Measurements from ENCODE around the gene CTNNA3. TPM values are rescaled to one million over a fixed set of nuclear protein-coding genes. Genes with fewer than 3 reads are reported as not detected.

The CTNNA3 gene
- total and polyA plus RNA-seq, 9 donors: 4.1 to 18.8 (median 6.3) TPM

- H3K4me3 ChIP-seq (ENCODE audit: low read length): no peak overlapping the region
- WGBS (ENCODE audit: insufficient coverage): no CpG with 5 or more reads among the region's 1 CpG
- DNase-seq: no peak
- no peaks in the 10 kb centered on the region for H3K27me3 ChIP-seq (ENCODE audit: control insufficient read depth, insufficient read depth, low read length)
- H3K4me1 ChIP-seq (ENCODE audit: control insufficient read depth, insufficient read depth, low read length): no peaks in the 10 kb centered on the region
- no peaks in the 10 kb centered on the region for H3K9me3 ChIP-seq (replicated peaks; ENCODE audit: control insufficient read depth, low read depth, low read length)
- H3K27ac ChIP-seq (ENCODE audit: low read length): no peak overlapping the region
- no peaks in the 10 kb centered on the region for H3K36me3 ChIP-seq (ENCODE audit: control insufficient read depth, insufficient read depth, low read length)
Observed at GRCh38 chr10:67299761-67300160, 396.2 kb downstream of the CTNNA3 start.

- Histone ChIP-seq H3K9me3 (replicated peaks; ENCODE audit: control insufficient read depth, low read depth, low read length) (no peaks in the 10 kb centered on the region), H3K4me1 (ENCODE audit: control insufficient read depth, insufficient read depth, low read length) (no peaks in the 10 kb centered on the region), H3K4me3 (ENCODE audit: low read length) (no peak overlapping the region), H3K36me3 (ENCODE audit: control insufficient read depth, insufficient read depth, low read length) (no peaks in the 10 kb centered on the region), H3K27ac (ENCODE audit: low read length) (no peak overlapping the region), H3K27me3 (ENCODE audit: control insufficient read depth, insufficient read depth, low read length) (no peaks in the 10 kb centered on the region)
- WGBS (ENCODE audit: insufficient coverage): no CpG with 5 or more reads among the region's 4 CpGs
- peak; percentile 9 for DNase-seq
Observed at GRCh38 chr10:67297637-67298181, 398.3 kb downstream of the CTNNA3 start.

GRCh38 chr10:67296926-67297325 is 399.1 kb downstream of the CTNNA3 start:
- Histone ChIP-seq H3K36me3 (ENCODE audit: control insufficient read depth, insufficient read depth, low read length) (no peaks in the 10 kb centered on the region), H3K27ac (ENCODE audit: low read length) (no peak overlapping the region), H3K9me3 (replicated peaks; ENCODE audit: control insufficient read depth, low read depth, low read length) (no peaks in the 10 kb centered on the region), H3K27me3 (ENCODE audit: control insufficient read depth, insufficient read depth, low read length) (no peaks in the 10 kb centered on the region), H3K4me1 (ENCODE audit: control insufficient read depth, insufficient read depth, low read length) (no peaks in the 10 kb centered on the region), H3K4me3 (ENCODE audit: low read length) (no peak overlapping the region)
- no peak for DNase-seq
- no CpG with 5 or more reads among the region's 2 CpGs for WGBS (ENCODE audit: insufficient coverage)

DNA sequence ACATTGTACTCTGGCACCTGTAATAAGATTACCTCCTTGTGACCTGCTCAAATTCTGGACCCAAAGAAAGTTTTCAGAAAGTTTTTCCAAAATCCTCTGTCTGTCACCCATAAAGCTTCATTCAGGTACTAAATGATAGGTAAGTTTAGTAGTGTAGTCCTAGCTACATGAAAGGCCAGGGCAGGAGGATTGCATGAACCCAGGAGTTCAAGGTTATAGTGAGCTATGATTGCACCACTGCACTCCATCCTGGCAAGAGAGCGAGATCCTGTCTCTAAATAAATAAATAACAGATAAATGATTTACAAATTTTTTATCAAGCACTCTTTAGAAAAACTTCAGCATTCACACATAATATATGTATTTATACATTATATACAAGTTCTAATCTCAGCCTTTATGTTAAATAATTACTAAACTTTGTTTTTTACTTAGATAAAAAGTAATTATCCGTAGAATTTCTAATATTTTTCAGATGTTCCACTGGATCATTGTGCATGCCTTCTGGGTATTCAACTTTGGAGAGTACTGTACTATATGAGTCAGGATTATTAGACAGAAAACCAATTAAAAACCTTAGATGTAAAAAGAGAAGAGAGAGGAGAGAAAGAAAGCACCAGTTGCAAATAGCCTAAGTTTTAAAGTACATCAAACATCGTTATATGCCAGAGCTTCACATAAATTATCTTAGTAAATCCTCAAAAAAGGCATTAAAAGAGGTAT is 407.1 kb downstream of the CTNNA3 start:
- no peak overlapping the region for H3K27ac ChIP-seq (ENCODE audit: low read length)
- no peaks in the 10 kb centered on the region for H3K4me1 ChIP-seq (ENCODE audit: control insufficient read depth, insufficient read depth, low read length)
- DNase-seq: no peak
- H3K36me3 ChIP-seq (ENCODE audit: control insufficient read depth, insufficient read depth, low read length): no peaks in the 10 kb centered on the region
- no peak overlapping the region for H3K4me3 ChIP-seq (ENCODE audit: low read length)
- no CpG with 5 or more reads among the region's 3 CpGs for WGBS (ENCODE audit: insufficient coverage)
- no peaks in the 10 kb centered on the region for H3K9me3 ChIP-seq (replicated peaks; ENCODE audit: control insufficient read depth, low read depth, low read length)
- no peaks in the 10 kb centered on the region for H3K27me3 ChIP-seq (ENCODE audit: control insufficient read depth, insufficient read depth, low read length)

DNA sequence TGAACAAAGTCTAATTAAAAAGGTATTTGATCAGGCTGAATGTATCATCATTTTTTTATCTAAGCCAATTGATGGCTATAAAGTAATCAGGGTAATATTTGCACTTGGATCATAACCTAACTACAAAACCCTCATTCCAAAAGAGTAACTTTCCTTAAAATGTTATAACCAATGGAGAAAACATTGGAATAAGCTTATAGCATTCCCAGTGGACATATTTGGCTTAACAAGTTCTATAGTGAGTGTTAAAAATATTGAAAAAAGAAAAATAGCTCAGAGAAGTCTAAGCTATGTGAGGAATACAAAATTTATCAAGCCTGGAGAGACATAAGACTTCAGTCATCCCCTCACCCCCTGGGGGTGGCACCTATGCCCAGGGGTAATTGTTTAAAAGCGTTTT is 411.4 kb downstream of the CTNNA3 start:
- Histone ChIP-seq H3K4me1 (ENCODE audit: control insufficient read depth, insufficient read depth, low read length) (no peaks in the 10 kb centered on the region), H3K36me3 (ENCODE audit: control insufficient read depth, insufficient read depth, low read length) (no peaks in the 10 kb centered on the region), H3K9me3 (replicated peaks; ENCODE audit: control insufficient read depth, low read depth, low read length) (no peaks in the 10 kb centered on the region), H3K27ac (ENCODE audit: low read length) (no peak overlapping the region), H3K4me3 (ENCODE audit: low read length) (no peak overlapping the region), H3K27me3 (ENCODE audit: control insufficient read depth, insufficient read depth, low read length) (no peaks in the 10 kb centered on the region)
- DNase-seq: peak; percentile 35
- no CpG with 5 or more reads among the region's 1 CpG for WGBS (ENCODE audit: insufficient coverage)

DNA sequence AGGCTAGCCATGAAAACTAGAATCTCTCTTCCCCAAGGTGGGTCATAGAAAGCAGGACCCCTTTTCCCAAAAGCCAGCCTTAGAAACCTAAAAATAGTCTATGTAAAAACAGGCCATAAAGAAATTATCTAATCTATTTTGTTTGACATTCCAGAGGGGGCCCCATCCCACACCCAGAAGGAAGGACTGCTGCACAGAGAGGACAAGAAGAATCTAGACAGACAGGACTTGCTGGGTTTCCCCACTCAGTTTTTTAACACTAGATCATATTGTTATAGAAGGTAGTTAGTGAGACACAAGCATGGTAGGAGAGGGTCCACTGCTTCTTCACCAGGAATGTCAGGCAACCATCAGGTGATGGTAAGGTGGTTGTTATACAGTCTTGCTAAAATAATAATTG is 413.1 kb downstream of the CTNNA3 start:
- H3K27me3 ChIP-seq (ENCODE audit: control insufficient read depth, insufficient read depth, low read length): no peaks in the 10 kb centered on the region
- H3K9me3 ChIP-seq (replicated peaks; ENCODE audit: control insufficient read depth, low read depth, low read length): no peaks in the 10 kb centered on the region
- H3K4me3 ChIP-seq (ENCODE audit: low read length): no peak overlapping the region
- no peaks in the 10 kb centered on the region for H3K36me3 ChIP-seq (ENCODE audit: control insufficient read depth, insufficient read depth, low read length)
- no peak overlapping the region for H3K27ac ChIP-seq (ENCODE audit: low read length)
- H3K4me1 ChIP-seq (ENCODE audit: control insufficient read depth, insufficient read depth, low read length): no peaks in the 10 kb centered on the region
- no peak for DNase-seq

DNA sequence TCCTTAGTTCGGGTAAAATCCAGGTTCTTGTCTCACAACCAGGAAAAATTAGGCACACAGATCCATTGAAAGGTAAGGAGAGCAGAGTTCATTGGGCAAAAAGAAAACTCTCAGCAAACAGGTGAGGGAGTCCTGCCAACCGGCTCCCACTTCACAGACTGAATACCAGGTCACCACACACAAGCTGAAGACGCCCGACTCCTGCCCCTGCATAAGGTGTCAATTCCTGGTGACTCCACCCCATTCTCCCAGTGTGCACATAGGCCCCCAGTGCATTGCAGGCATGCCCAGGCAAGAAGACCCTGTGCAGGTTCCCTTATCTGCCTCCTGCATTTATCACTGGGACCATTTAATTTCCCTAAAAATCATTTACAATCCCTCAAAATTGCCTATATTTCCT is 415.6 kb downstream of the CTNNA3 start:
- WGBS (ENCODE audit: insufficient coverage): 92% methylated on average over 2 of the region's 4 CpGs
- Histone ChIP-seq H3K9me3 (replicated peaks; ENCODE audit: control insufficient read depth, low read depth, low read length) (no peaks in the 10 kb centered on the region), H3K27ac (ENCODE audit: low read length) (no peak overlapping the region), H3K36me3 (ENCODE audit: control insufficient read depth, insufficient read depth, low read length) (no peaks in the 10 kb centered on the region), H3K4me3 (ENCODE audit: low read length) (no peak overlapping the region), H3K4me1 (ENCODE audit: control insufficient read depth, insufficient read depth, low read length) (no peaks in the 10 kb centered on the region), H3K27me3 (ENCODE audit: control insufficient read depth, insufficient read depth, low read length) (no peaks in the 10 kb centered on the region)
- DNase-seq: no peak

GRCh38 chr10:67277402-67277801 is 418.6 kb downstream of the CTNNA3 start:
- H3K9me3 ChIP-seq (replicated peaks; ENCODE audit: control insufficient read depth, low read depth, low read length): no peaks in the 10 kb centered on the region

GRCh38 chr10:67269828-67270227 is 426.2 kb downstream of the CTNNA3 start:
- Histone ChIP-seq H3K4me1 (ENCODE audit: control insufficient read depth, insufficient read depth, low read length) (no peaks in the 10 kb centered on the region), H3K27ac (ENCODE audit: low read length) (no peak overlapping the region), H3K4me3 (ENCODE audit: low read length) (no peak overlapping the region), H3K36me3 (ENCODE audit: control insufficient read depth, insufficient read depth, low read length) (no peaks in the 10 kb centered on the region), H3K27me3 (ENCODE audit: control insufficient read depth, insufficient read depth, low read length) (no peaks in the 10 kb centered on the region), H3K9me3 (replicated peaks; ENCODE audit: control insufficient read depth, low read depth, low read length) (no peaks in the 10 kb centered on the region)
- DNase-seq: no peak
- WGBS (ENCODE audit: insufficient coverage): no CpG with 5 or more reads among the region's 3 CpGs

More at GRCh38 chr10:67277402-67277801, 418.6 kb downstream of the CTNNA3 start:
- DNase-seq: no peak
- Histone ChIP-seq H3K27me3 (ENCODE audit: control insufficient read depth, insufficient read depth, low read length) (no peaks in the 10 kb centered on the region), H3K4me3 (ENCODE audit: low read length) (no peak overlapping the region), H3K36me3 (ENCODE audit: control insufficient read depth, insufficient read depth, low read length) (no peaks in the 10 kb centered on the region), H3K4me1 (ENCODE audit: control insufficient read depth, insufficient read depth, low read length) (no peaks in the 10 kb centered on the region), H3K27ac (ENCODE audit: low read length) (no peak overlapping the region)
- WGBS (ENCODE audit: insufficient coverage): no CpG with 5 or more reads among the region's 2 CpGs

GRCh38 chr10:67268146-67268545 is 427.8 kb downstream of the CTNNA3 start:
- Histone ChIP-seq H3K4me1 (ENCODE audit: control insufficient read depth, insufficient read depth, low read length) (no peaks in the 10 kb centered on the region), H3K4me3 (ENCODE audit: low read length) (no peak overlapping the region), H3K27ac (ENCODE audit: low read length) (no peak overlapping the region), H3K36me3 (ENCODE audit: control insufficient read depth, insufficient read depth, low read length) (no peaks in the 10 kb centered on the region), H3K27me3 (ENCODE audit: control insufficient read depth, insufficient read depth, low read length) (no peaks in the 10 kb centered on the region), H3K9me3 (replicated peaks; ENCODE audit: control insufficient read depth, low read depth, low read length) (no peaks in the 10 kb centered on the region)
- no peak for DNase-seq
- no CpG with 5 or more reads among the region's 5 CpGs for WGBS (ENCODE audit: insufficient coverage)

- DNase-seq: no peak
Observed at GRCh38 chr10:67262675-67263074, 433.3 kb downstream of the CTNNA3 start.

More at GRCh38 chr10:67262675-67263074, 433.3 kb downstream of the CTNNA3 start:
- no peaks in the 10 kb centered on the region for H3K27me3 ChIP-seq (ENCODE audit: control insufficient read depth, insufficient read depth, low read length)
- H3K27ac ChIP-seq (ENCODE audit: low read length): no peak overlapping the region
- H3K4me3 ChIP-seq (ENCODE audit: low read length): no peak overlapping the region
- no peaks in the 10 kb centered on the region for H3K9me3 ChIP-seq (replicated peaks; ENCODE audit: control insufficient read depth, low read depth, low read length)
- no peaks in the 10 kb centered on the region for H3K36me3 ChIP-seq (ENCODE audit: control insufficient read depth, insufficient read depth, low read length)
- H3K4me1 ChIP-seq (ENCODE audit: control insufficient read depth, insufficient read depth, low read length): no peaks in the 10 kb centered on the region
- WGBS (ENCODE audit: insufficient coverage): no CpG with 5 or more reads among the region's 4 CpGs

Data from muscle of leg (tissue), 11 donors.